ENCODE results near the gene HNRNPA3.

- no peak for TF ChIP-seq EP300 (IDR thresholded peaks at IDR 0.05; ENCODE audit: borderline replicate concordance)
- no peak for TF ChIP-seq NFIC (IDR thresholded peaks at IDR 0.05)
- TF ChIP-seq RAD21 (IDR thresholded peaks at IDR 0.05; ENCODE audit: low read depth): no peak
- TF ChIP-seq REST (IDR thresholded peaks at IDR 0.05; ENCODE audit: low read depth): no peak
- no peak for TF ChIP-seq YY1 (IDR thresholded peaks at IDR 0.05; ENCODE audit: low read depth)
- no peak for TF ChIP-seq TCF12 (IDR thresholded peaks at IDR 0.05; ENCODE audit: low read depth)
Observed at GRCh38 chr2:177253704-177254103, 41.1 kb downstream of the HNRNPA3 start.
